Neural cell (in vitro differentiated cells): ENCODE data around the gene GLRX. TPM values are rescaled to one million over a fixed set of nuclear protein-coding genes. Genes with fewer than 3 reads are reported as not detected.

ENCODE experiments used
- H2AFZ ChIP-seq: fragments of 200-600, 300-800 bp; sonication (generic), shearing (Covaris generic); 2 replicates; pipeline ENCODE4 v1.6.0; 2014; ENCODE audit warnings: low read depth, mild to moderate bottlenecking, antibody characterized with exemption, low read length, moderate library complexity
- H3F3A ChIP-seq: fragments of 200-600 bp; shearing (Covaris generic); 2 replicates; pipeline ENCODE4 v1.6.1; 2016; ENCODE audit warnings: mild to moderate bottlenecking, moderate library complexity, mixed read lengths, antibody characterized with exemption, low read length; ENCODE audit not compliant: insufficient read depth, poor library complexity, severe bottlenecking
- H3K27ac ChIP-seq: fragments of 200-600, 300-800 bp; sonication (generic), shearing (Covaris generic); 2 replicates; pipeline ENCODE4 v1.5.1; 2014; ENCODE audit warnings: mild to moderate bottlenecking, low read length, moderate library complexity
- H3K27me3 ChIP-seq: fragments of 300-800, 200-600 bp; sonication (generic), shearing (Covaris generic); 2 replicates; pipeline ENCODE4 v1.6.0; 2014; ENCODE audit warnings: mild to moderate bottlenecking, low read depth, low read length, moderate library complexity; ENCODE audit not compliant: insufficient read depth
- H3K36me3 ChIP-seq: fragments of 300-800, 200-600 bp; sonication (generic), shearing (Covaris generic); 2 replicates; pipeline ENCODE4 v1.5.1; 2014; ENCODE audit warnings: mild to moderate bottlenecking, antibody characterized with exemption, low read length, moderate library complexity; ENCODE audit not compliant: insufficient read depth
- H3K4me2 ChIP-seq: fragments of 300-800, 200-600 bp; sonication (generic), shearing (Covaris generic); 2 replicates; pipeline ENCODE4 v1.6.0; 2014; ENCODE audit warnings: mild to moderate bottlenecking, low read length
- H3K4me3 ChIP-seq: fragments of 300-800, 200-600 bp; sonication (generic), shearing (Covaris generic); 2 replicates; pipeline ENCODE4 v1.5.1; 2014; ENCODE audit warnings: mild to moderate bottlenecking, low read length, moderate library complexity
- H3K79me2 ChIP-seq: fragments of 200-600 bp; shearing (Covaris generic); replicated peaks from 2 replicates; pipeline ENCODE4 v1.6.0; 2014; ENCODE audit warnings: mild to moderate bottlenecking, low read length, moderate library complexity; ENCODE audit not compliant: insufficient read depth
- H3K9ac ChIP-seq: fragments of 300-800, 200-600 bp; sonication (generic), shearing (Covaris generic); 2 replicates; pipeline ENCODE4 v1.6.1; 2016; ENCODE audit warnings: mild to moderate bottlenecking, low read length, mixed read lengths
- H3K9me2 ChIP-seq: fragments of 200-600 bp; shearing (Covaris generic); 2 replicates; pipeline ENCODE4 v1.6.1; 2016; ENCODE audit warnings: mild to moderate bottlenecking, low read length, mixed read lengths; ENCODE audit not compliant: insufficient read depth
- H3K9me3 ChIP-seq: fragments of 200-600, 300-800 bp; sonication (generic), shearing (Covaris generic); 2 replicates; pipeline ENCODE4 v1.6.1; 2016; ENCODE audit warnings: mild to moderate bottlenecking, mixed run types, low read length, moderate library complexity, mixed read lengths
- H4K20me1 ChIP-seq: fragments of 200-600 bp; shearing (Covaris generic); 2 replicates; pipeline ENCODE4 v1.6.1; 2016; ENCODE audit warnings: mild to moderate bottlenecking, mixed run types; ENCODE audit not compliant: insufficient read depth
- EP300 ChIP-seq: fragments of 450-650 bp; conservative IDR thresholded peaks from 2 replicates; pipeline ENCODE4 v1.6.1; 2014; ENCODE audit warnings: antibody characterized with exemption, mild to moderate bottlenecking, moderate library complexity; ENCODE audit not compliant: poor library complexity, severe bottlenecking
- EZH2 ChIP-seq: fragments of 200-600, 300-800 bp; shearing (Covaris generic), sonication (generic); IDR thresholded peaks from 2 replicates; pipeline ENCODE4 v1.6.1; 2014; ENCODE audit warnings: antibody characterized with exemption, low read length, borderline replicate concordance, mild to moderate bottlenecking; ENCODE audit not compliant: insufficient read depth, poor library complexity, severe bottlenecking
- MXI1 ChIP-seq: fragments of 450-650 bp; conservative IDR thresholded peaks from 2 replicates; pipeline ENCODE4 v1.6.1; 2014; ENCODE audit warnings: antibody characterized with exemption, mild to moderate bottlenecking; ENCODE audit not compliant: poor library complexity, severe bottlenecking
- POLR2AphosphoS5 ChIP-seq: IDR thresholded peaks from 2 replicates; pipeline ENCODE4 v1.6.1; 2012
- RAD21 ChIP-seq: fragments of 450-650 bp; conservative IDR thresholded peaks from 2 replicates; pipeline ENCODE4 v1.6.1; 2014; ENCODE audit warnings: antibody characterized with exemption, mild to moderate bottlenecking, moderate library complexity
- SMC3 ChIP-seq: fragments of 450-650 bp; conservative IDR thresholded peaks from 2 replicates; pipeline ENCODE4 v1.6.1; 2014; ENCODE audit warnings: antibody characterized with exemption, mild to moderate bottlenecking, moderate library complexity; ENCODE audit not compliant: poor library complexity
- TAF1 ChIP-seq: IDR thresholded peaks from 2 replicates; pipeline ENCODE4 v1.6.1; 2012; ENCODE audit warnings: low read depth
- polyA plus RNA-seq: library from polyadenylated mRNA; depleted of rRNA; stranded (reverse); fragments of >200 nt; gene quantifications from 2 replicates; pipeline ENCODE4 v1.2.3, GENCODE V29; 2014
- TF ChIP-seq, protein P1 (sequence below): IDR thresholded peaks from 2 replicates; pipeline ENCODE4 v1.6.1; 2012; ENCODE audit warnings: borderline replicate concordance
- TF ChIP-seq, protein P2 (sequence below): fragments of 450-650 bp; IDR thresholded peaks from 2 replicates; pipeline ENCODE4 v1.5.1; 2014; ENCODE audit warnings: antibody characterized with exemption, mild to moderate bottlenecking, moderate library complexity; ENCODE audit not compliant: poor library complexity, severe bottlenecking

GLRX gene
- polyA plus RNA-seq, 1 donor from 2014 or later: 54.0 TPM

DNA sequence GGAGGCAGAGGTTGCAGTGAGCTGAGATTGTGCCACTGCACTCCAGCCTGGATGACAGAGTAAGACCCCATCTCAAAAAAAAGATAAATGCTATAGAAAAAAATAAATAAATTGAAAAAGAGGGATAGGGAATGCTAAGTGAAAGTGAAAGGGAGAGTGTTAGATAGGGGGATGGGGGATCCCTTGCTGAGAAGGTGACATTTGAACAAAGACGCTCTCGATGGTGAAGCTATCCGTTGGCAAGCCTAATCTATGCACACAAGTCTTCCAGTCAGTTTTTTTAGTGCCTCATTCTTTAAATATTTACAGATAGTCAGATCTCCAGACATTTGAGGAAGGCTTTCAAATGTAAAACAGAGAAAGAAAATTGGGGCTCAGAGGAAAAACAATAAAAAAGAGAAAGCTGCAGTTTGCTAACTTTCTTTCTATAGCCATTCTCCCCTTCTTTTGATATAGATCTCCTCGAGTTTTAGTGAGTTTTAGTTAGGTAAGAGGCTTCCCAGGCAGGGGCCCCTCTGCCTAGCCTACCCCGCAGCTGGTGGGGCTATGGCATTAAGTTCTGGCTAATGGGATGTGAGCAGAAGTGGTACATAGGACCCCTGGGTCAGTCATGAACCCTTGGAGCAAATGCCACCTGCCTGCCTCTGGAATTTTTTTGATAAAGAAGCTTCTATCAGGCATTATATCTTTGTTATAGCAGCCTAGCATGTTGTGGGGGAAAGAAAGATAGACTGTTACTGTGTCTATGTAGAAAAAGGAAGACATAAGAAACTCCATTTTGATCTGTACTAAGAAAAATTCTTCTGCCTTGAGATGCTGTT, 12.0 kb downstream of the GLRX start:
- no peaks in the 10 kb centered on the region for H3K9me3 ChIP-seq
- H3K9ac ChIP-seq: no peak overlapping the region
- H3K36me3 ChIP-seq: no peaks in the 10 kb centered on the region
- H3F3A ChIP-seq: no peaks in the 10 kb centered on the region
- no peaks in the 10 kb centered on the region for H4K20me1 ChIP-seq
- no peaks in the 10 kb centered on the region for H3K27me3 ChIP-seq
- H2AFZ ChIP-seq: no peak overlapping the region
- no peak overlapping the region for H3K27ac ChIP-seq
- no peak overlapping the region for H3K4me2 ChIP-seq
- H3K79me2 ChIP-seq: no peaks in the 10 kb centered on the region
- no peaks in the 10 kb centered on the region for H3K9me2 ChIP-seq
- no peak for TF ChIP-seq MXI1
- TF ChIP-seq TAF1: no peak
- TF ChIP-seq, protein P1, sequence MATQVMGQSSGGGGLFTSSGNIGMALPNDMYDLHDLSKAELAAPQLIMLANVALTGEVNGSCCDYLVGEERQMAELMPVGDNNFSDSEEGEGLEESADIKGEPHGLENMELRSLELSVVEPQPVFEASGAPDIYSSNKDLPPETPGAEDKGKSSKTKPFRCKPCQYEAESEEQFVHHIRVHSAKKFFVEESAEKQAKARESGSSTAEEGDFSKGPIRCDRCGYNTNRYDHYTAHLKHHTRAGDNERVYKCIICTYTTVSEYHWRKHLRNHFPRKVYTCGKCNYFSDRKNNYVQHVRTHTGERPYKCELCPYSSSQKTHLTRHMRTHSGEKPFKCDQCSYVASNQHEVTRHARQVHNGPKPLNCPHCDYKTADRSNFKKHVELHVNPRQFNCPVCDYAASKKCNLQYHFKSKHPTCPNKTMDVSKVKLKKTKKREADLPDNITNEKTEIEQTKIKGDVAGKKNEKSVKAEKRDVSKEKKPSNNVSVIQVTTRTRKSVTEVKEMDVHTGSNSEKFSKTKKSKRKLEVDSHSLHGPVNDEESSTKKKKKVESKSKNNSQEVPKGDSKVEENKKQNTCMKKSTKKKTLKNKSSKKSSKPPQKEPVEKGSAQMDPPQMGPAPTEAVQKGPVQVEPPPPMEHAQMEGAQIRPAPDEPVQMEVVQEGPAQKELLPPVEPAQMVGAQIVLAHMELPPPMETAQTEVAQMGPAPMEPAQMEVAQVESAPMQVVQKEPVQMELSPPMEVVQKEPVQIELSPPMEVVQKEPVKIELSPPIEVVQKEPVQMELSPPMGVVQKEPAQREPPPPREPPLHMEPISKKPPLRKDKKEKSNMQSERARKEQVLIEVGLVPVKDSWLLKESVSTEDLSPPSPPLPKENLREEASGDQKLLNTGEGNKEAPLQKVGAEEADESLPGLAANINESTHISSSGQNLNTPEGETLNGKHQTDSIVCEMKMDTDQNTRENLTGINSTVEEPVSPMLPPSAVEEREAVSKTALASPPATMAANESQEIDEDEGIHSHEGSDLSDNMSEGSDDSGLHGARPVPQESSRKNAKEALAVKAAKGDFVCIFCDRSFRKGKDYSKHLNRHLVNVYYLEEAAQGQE: no peak
- TF ChIP-seq SMC3: no peak
- no peak for TF ChIP-seq POLR2AphosphoS5
- TF ChIP-seq EP300: no peak
- TF ChIP-seq, protein P2, sequence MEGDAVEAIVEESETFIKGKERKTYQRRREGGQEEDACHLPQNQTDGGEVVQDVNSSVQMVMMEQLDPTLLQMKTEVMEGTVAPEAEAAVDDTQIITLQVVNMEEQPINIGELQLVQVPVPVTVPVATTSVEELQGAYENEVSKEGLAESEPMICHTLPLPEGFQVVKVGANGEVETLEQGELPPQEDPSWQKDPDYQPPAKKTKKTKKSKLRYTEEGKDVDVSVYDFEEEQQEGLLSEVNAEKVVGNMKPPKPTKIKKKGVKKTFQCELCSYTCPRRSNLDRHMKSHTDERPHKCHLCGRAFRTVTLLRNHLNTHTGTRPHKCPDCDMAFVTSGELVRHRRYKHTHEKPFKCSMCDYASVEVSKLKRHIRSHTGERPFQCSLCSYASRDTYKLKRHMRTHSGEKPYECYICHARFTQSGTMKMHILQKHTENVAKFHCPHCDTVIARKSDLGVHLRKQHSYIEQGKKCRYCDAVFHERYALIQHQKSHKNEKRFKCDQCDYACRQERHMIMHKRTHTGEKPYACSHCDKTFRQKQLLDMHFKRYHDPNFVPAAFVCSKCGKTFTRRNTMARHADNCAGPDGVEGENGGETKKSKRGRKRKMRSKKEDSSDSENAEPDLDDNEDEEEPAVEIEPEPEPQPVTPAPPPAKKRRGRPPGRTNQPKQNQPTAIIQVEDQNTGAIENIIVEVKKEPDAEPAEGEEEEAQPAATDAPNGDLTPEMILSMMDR: no peak
- no peak for TF ChIP-seq EZH2
- H3K4me3 ChIP-seq: no peak overlapping the region

DNA sequence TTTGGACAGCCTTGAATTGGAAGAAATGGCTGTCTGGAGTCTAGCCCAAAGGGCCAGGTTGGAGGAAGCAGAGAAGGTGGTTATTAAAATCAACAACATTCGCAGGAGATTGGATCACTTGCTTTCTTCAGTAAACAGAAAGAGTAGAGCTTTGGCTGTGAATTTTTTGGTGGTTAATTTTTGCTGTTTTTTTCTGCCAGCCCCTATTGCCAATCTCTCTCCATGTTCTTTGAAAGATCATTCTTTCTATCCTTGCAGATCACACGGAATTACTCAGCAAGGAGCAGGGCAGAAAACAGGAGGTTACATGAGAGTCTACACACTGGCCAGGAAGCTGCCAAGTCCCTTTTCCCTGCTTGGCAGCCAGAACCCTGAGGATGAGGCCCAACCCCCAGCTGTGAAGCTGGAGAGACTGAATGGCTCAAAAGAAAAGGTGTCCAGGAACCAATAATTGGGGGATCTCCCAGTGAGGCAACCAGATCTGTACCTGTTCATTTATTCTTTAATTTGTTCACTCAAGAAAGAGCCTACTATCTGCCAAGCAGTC, 13.0 kb downstream of the GLRX start:
- Histone ChIP-seq H3K9me2 (no peaks in the 10 kb centered on the region), H3K79me2 (no peaks in the 10 kb centered on the region), H3K4me3 (no peak overlapping the region), H4K20me1 (no peaks in the 10 kb centered on the region), H3K27ac (no peak overlapping the region), H3K9me3 (no peaks in the 10 kb centered on the region), H3K4me2 (no peak overlapping the region), H2AFZ (no peak overlapping the region), H3F3A (no peaks in the 10 kb centered on the region), H3K27me3 (no peaks in the 10 kb centered on the region), H3K9ac (no peak overlapping the region), H3K36me3 (no peaks in the 10 kb centered on the region)
- TF ChIP-seq EZH2 (no peak), TAF1 (no peak), POLR2AphosphoS5 (no peak), MXI1 (no peak), RAD21 (no peak), EP300 (no peak), SMC3 (no peak)
- TF ChIP-seq, protein P1: no peak
- TF ChIP-seq, protein P2: no peak
